IPS-NIHi11 (cell line): ENCODE measurements around the gene ADGRB3.

ENCODE experiments used
- DNase-seq: peaks from one replicate; pipeline ENCODE4 v3.0.0; 2012; ENCODE audit warnings: mixed read lengths, low spot score

ADGRB3 gene

DNA sequence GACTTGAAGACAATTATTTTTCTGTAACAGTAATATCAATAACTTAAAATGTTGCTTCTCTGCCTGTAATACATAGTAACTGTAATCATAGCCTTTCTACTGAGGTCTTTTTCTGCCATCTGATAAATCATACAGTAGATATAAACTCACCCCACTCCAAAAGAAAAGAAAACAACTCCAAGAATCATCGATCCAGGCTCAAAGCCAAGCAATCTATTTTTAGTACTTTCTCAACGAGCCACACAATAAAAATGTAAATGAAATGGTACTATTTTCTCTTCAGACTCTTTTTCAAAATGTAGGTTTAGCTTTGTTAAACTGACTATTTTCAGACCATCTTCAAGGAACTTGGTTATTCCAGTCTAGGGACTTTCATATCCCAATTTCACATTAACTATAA is 493.3 kb downstream of the ADGRB3 start:
- DNase-seq, result no peak

DNA sequence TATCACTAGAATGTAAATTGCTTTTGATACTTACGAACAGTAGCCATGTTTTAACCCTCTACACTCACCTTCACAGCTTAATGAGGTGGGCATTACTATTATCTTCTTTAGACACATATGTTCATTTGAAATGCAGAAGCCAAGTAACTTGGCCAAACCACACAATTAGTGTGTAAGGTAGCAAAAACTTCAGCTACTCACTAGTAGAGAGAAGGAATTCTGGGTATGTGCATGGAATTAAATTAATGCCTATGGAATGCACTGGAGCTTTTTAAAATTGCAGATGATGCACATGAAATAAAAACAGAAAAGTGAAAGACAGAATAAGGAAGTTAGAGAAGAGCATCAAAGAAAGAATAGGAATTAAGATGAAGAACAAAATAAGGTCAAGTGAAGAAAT is 494.0 kb downstream of the ADGRB3 start:
- no peak for DNase-seq

DNA sequence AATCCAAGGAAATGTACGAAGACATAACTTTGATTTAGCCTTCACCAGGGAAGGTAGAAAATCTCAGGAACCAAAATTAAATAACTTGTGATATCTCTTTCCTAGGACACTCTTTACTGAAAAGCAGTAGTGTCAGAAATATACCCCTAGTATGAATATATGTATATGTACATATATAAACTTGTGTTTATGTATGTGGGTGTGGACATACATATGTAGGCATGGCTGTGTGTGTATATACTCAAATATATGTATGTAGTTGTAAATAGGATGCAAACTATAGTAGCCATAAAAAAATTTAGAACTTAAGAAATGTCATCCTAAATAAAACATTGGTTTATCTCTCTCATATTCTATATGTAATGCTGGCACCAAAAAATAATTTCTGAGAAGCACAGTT is 500.8 kb downstream of the ADGRB3 start:
- DNase-seq, result no peak

DNA sequence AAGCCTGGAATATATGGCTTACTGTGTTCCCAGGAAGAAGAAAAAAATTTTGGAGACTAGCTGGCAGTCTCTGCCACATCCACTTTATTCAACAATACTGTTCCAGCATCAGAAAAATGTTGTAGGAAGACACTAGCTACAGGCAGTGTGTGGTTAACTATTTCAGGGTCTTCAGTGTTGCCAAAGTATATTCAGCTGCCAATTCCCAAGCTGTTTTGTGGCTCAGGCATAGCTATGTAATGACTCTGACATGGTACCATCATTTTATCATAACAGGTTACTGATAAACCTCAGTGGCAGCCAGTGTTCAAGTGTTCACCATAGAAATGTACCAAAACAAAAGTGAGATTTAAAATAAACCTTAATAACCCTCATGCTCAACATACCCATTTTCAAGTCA is 503.1 kb downstream of the ADGRB3 start:
- no peak for DNase-seq

DNA sequence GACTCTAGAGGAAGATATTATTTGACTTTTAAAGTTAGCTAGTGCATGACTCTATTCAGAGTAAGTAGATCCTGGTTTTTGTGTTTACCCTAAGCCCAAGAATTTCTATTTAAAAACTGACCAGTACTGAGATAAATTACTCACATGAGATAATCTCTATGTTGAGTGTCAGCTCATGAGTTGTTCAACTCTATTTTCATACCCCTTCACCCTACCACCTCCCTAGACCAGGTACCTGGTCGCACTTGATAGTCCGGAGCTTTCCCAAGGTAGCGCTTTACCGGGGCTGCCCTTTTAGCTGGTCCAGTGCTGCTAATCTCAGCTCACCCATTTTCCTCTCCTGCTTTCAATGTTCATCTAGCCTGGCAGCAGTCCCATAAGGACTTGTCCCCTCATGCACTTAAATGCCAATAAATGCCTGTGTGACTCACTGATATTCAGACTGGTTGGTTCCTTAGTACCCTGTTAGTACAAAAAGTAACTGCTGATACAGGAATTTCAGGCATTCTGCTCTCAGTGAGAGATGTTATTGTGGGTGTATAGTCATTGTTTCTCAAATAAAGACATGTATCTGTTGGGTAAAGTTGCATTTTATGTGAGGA is 503.9 kb downstream of the ADGRB3 start:
- no peak for DNase-seq

DNA sequence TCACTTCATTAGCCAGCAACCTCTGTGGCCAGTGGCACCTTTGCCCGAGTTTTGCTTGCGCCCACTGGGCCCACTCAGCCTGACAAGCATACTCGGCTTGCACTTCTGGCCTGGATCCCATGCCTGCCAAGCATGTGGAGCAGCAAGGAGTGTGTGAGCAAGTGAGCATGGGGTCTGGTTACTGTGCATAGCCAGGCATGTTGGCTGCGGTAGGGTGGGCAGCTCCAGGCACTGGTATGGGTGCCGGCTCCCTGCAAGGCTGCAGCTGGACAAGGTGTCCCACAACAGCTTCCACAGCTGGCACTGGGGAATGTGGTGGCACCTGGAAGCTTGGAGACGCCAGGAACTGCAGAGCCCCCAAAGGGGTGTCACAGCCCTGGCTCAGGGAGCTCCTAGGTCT is 510.0 kb downstream of the ADGRB3 start:
- no peak for DNase-seq

DNA sequence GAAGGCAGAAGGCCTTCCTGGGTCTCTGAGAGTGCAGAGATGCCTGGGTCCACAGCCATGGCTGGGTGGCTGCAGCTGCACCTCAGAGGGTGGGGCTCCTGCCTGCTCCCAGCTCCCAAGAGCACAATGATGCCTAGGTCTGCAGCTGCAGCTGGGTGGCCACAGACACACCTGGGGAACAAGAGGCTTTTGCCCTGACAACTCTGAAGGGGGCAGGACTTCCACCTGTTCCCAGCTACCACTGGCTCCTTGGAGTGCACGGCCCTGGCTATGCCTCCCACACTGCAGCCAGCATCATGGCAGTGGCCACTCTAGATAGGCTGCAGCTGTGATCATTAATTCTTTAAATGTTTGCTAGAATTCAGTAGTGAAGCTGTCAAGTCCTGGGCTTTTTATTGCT is 511.3 kb downstream of the ADGRB3 start:
- no peak for DNase-seq

DNA sequence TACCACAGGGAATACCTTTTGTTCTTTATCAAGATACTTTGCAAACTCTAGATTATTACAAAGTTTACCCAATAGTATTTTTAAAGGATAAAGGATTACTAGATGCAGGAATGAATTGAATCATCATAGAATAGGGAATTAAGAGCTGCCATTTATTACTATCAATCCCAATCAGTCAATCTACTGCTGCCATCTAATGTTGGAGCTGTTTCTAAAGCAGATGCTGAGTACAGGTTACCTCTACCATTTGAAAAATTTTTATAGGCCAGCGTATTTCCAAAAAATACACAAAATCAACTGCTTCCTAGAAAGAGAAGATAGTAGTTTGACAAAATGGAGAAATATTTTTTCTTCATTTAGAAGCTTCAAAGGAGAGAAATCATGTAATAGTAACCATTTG is 520.4 kb downstream of the ADGRB3 start:
- no peak for DNase-seq

DNA sequence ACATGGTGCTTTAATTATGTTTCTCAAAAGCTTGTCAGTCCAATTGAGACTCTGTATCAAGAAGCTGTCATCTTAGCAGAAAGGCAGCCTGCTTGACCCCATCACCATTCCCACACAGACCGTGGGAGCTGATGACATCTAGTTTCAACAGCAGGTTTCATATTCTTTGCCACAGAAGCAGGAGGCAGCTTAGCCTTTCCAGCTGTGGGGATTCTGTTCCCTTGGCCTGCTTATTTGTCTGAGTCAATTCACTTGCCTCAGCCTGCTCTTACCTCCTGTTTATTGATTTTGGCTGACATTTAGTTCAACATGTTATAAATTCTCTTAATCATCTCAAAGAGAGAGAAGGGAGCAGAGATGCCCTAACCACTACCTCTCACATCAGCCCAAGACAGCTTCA is 527.7 kb downstream of the ADGRB3 start:
- no peak for DNase-seq

DNA sequence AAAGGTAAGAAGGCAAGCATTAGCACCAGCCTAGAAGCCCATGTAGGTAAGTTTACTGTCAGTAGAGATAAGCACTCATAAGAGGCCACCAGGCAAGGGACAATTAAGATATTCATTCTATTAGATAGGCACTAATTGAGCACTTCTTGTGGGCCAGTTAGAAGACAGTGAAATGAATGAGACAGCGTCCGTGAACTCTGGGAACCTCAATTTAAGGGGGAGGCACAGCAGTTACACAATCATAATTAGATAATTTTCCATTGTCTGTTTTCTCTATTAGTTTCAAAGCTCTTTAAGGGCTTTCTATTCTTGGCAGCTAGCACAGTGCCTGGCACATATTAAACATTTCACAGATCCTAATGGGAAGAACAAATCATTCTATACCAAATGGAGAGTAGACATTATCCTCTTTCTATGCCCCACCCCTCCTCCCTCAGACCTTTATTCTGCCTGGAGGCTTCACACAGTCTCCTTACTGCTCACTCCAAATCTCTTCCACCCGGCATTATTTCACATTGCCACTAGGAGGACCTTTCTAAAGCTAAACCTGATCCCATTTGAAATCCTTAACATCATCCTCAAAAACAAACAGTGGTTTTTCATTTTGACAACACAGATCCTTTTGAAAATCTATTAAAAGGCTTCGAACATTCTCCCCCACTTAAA is 529.6 kb downstream of the ADGRB3 start:
- peak; percentile 37 for DNase-seq

DNA sequence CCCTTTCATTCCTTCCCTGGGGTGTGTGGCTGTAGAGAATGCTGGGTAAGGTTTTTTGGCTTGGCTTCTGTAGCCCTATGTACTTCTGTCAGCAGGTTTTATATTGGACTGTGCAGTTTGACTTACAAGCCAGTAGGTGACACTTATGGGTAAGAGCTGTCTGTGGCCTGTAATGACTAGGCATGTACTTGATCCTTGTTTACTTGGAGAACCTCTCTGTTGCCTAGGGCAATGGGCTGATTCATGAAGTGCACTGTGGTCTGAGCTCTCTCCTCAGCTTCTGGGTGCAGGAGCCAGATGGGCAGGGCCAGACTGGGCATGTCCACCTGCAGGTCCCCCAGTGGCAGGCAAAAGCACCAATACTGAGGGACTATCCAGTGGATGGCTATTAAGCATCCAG is 544.6 kb downstream of the ADGRB3 start:
- DNase-seq, result peak; percentile 7

DNA sequence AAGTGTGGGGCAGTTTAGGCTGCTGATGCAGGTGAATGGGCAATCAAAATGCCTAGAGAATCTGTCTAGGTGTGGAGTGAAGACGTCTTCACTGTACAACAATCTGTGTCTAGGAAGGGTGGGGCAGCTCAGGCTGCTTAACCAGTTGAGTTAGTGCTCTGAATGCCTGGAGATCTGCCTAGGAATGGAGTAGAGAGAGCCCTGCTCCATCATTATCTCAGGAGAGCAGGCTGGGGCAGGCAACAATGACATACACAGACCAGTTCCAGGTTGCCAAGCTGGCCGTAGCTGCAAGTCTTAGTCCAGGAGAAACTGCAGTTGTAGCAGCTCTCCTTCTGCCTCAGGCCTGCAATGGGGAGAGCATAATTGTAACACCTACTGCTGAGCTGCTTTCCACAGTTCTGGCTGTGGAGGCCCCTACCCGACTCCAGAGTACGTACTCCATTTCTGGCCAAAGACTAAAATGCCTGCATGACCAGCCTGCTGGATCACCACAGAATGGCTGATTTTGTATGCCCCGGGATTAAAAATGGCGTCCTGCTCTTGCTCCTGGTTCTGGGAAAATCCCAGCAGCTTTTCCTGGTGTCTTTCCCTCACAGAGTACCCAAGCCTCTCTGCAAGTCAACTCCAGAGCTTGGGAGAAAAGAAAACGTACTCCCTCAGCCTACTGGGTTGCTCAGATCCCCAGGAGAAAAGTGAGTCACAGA is 545.4 kb downstream of the ADGRB3 start:
- no peak for DNase-seq

DNA sequence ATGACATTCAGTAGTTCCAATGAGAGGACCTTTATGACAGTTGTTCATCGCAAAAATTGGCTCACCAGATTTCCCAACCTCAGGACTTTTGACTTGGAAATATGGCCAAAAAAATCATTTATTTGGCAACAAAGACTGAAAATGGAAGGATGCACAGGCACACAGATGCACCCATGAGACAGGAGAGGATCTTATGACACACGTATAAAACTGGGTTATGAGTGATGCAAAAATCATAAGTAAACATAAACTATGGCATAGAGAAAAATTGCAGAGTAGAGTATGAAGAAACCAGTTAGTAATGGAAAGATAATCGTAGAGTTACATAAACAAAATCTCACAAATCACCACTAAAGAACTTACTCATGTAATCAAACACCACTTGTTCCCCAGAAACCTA is 546.9 kb downstream of the ADGRB3 start:
- DNase-seq, result no peak

DNA sequence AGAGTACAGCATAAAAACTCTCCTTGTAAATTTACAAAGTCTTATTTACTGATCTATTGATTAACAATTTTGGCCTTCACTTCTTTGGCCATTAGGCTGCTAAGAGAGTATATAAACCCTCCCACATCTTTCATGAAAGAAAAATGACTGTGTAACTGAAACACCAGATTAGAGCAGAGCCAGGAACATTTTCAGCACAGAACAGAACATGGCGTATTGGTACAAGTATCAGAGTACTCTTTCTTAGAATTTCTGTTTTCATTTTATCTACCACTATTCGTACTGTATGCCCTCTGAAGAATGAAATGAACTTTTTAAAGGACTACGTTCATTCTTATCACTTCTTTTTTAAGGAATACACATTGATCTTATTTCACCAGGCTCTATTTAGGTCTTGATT is 550.2 kb downstream of the ADGRB3 start:
- DNase-seq, result no peak

DNA sequence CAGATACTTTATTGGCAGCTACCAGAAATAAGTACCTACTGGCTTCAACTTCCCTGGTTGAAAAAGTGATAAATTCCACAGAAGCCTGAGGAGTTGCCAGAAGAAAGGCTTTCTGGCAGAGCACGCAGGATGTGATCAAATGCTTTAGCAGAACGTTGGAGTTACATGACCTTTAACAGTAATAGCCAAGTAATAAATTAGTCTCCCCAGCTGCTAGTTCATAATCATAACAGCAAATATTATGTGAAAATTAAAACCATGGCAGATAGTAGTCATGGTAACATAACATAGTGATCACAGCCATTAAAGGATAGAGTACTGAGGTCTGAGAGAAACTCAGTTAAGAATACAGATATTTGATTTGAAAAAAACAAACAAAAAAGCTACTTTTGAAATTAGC is 567.7 kb downstream of the ADGRB3 start:
- no peak for DNase-seq

DNA sequence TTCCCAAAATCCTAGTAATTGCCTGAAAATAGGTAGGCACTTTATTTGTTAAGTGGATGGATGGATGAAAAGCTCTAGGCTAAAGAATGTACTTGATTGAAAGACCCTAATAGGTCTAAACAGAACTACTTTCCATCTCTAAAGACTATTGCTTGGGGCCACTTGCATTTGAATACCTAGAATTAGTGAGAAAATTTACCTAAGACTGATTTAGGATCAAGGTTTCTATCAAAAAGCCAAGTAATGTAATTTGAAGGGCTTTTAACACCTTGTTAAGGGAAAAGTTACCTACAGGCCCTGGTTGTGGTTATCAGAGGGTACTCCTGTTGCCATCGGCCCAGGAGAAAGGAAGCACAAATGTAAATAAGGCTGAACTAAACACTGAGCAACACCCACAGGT is 581.0 kb downstream of the ADGRB3 start:
- DNase-seq, result peak; percentile 21

DNA sequence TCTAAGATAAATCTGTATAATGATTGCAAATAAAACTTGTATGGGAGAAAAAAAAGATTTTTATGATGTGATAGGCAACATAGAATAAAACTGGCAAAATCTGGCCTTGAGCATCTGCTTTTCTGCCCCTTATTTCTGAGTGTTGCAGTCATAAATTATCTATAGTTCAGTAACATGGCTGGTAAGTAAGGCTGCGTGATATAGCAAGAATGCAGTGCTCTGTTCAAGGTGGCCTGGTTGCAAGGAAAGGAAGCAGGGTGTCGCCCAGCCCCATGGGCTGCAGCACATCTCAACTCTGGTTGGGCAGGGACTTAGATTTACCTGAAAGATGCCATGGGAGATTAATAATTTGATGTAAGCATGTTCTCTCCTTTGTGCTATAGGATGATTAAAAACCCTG is 582.3 kb downstream of the ADGRB3 start:
- DNase-seq, result no peak

DNA sequence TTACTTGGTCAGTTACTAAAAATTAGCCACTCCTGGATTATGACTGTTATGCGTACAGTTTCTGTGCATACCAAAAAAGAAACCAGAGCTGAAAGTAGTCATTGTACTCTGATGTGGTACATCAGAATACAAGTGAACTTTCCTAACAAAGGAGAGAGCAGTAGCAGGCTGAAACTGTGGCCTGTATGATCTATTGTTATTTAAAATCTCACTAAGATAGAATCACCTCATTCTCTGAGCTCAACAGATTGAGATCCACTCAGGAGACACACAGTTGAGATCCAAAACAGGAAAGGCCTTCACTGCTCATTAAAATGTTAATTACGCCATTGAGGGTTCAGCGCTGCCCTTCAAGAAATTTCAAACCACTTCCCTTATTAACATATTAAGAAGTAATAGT is 585.3 kb downstream of the ADGRB3 start:
- no peak for DNase-seq

DNA sequence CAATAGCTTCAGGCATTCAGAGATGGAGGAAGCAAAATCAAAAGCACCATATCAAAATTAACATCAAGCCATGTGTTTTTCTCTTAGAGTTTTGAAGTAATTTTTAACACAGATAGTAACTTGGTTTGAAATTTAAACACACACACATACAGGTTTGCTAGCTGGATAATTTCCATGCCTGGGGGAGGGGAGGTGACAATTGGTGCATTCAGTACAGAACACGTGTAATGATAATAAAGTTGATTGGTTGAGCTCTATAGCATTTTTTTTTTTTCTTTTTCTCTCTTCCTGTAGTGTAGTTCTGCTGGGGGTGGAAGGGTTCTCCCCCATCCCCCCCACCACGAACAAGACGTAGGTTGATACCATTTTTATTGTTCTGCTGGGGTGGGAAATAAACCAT is 596.9 kb downstream of the ADGRB3 start:
- no peak for DNase-seq

DNA sequence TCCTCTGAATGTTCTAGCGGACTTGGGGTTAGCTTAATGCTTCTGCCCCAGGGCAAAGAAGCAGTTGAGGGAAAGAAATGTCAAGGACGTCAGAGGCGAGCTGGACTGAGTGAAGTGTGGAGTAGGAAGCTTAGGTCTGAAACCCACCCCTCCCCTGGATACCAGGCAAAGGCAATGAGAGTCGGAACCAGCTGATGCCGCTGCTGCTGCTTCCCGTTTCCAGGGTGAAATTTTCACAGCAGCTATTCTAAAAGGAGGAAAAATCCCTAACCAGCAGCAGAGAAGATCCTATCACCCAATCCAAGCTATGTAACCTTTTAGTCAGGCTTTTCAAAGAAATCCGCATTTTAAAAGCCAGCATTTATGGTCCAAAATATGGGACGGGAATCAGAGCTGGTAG is 597.4 kb downstream of the ADGRB3 start:
- DNase-seq, result no peak

DNA sequence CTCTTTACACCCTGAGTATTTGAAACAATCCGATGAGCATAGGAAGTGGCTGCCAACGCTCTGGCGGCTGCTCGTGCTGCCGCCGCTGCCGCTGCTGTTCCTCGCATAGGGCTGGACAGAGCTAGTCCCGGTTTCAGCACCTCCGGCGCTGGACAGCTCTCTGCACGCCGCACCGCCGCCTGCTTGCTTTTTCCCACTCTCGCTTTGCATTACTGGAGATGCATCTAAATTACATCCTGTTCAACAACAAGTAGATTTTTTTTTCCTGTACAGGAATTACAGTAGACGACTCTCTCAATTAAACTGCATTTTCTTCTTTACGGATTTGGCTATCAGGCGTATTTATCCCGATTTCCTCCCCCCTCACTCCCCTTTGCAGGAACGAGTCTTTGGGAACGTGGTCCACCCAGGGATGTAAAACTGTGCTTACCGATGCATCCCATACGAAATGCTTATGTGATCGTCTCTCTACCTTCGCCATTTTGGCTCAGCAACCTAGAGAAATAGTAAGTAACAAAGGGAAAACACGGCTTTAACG is 597.9 kb downstream of the ADGRB3 start:
- peak; percentile 82 for DNase-seq

DNA sequence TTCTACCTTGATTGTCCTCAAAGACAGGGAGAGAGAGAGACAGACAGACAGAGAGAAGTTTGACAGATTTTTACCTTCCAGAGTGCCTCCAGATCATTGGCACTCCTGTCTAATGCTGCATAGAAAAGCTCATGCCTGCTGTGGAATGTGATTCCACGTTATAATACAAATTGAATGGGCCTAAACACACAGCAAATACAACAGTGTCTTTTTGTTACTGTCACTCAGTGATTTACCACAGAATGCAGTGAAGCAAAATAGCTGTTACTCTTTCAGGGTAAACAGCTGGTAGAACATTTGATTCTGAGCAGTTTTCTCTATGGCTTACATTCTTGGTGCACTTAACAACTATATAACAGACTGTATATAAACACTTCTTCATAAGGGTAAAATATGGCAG is 603.0 kb downstream of the ADGRB3 start:
- no peak for DNase-seq

DNA sequence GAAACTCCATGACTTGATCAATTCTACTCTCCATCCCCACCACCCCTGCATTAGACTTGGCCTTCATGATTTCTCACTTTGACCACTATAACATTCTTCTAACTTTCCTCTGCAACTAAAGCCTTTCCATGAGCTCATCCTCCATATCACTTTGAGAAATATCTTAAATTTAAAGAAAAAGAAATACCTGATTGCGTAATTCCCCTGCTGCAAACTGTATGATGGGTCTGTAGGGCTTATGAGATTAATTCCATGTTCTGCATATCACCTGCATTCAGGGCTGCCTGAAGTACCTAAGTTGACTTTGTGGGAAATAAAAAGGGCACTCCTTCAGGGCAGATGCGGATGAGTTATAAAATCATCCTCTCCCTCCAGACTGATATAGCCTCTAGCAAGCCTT is 611.9 kb downstream of the ADGRB3 start:
- no peak for DNase-seq
